GM23248 (cell line): ENCODE measurements around the gene APLF.

ENCODE experiments used
- EZH2 ChIP-seq: fragments of 200-600 bp; sonication (generic); IDR thresholded peaks from 2 replicates; pipeline ENCODE4 v1.6.1; 2018; ENCODE audit warnings: antibody characterized with exemption, mild to moderate bottlenecking; ENCODE audit not compliant: insufficient read depth, poor library complexity, severe bottlenecking
- EZH2phosphoT487 ChIP-seq: fragments of 200-600 bp; sonication (generic); IDR thresholded peaks from 2 replicates; pipeline ENCODE4 v1.6.1; 2018; ENCODE audit warnings: antibody characterized with exemption, moderate library complexity, mild to moderate bottlenecking, low read depth; ENCODE audit not compliant: insufficient read depth

DNA sequence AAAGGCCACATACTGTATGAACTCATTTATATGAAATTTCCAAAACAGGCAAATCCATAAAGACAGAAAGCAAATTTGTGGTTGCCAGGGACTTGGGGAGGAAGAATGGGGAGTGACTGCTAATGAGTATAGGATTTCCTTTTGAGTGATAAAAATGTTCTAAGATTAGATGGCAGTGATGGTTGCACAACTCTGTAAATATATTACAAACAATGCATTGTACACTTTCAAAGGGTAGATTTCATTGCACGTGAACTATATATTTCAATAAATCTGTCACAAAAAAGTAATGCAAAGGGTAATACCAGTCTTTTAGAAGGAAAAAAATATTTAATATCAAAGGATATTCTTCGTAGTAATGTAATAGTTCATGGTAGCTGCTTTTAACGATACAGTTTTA is 112.3 kb downstream of the APLF start:
- no peak for TF ChIP-seq EZH2
- no peak for TF ChIP-seq EZH2phosphoT487
